HCT116 (cell line): Measurements from ENCODE around the gene SLC35E2B.

Experiments used
- POLR2A ChIP-seq: IDR thresholded peaks from 2 replicates; pipeline ENCODE4 v1.7.0; 2011; ENCODE audit warnings: borderline replicate concordance; ENCODE audit not compliant: insufficient read depth, insufficient read length; ENCODE audit errors: extremely low read depth
- SP1 ChIP-seq: IDR thresholded peaks from 2 replicates; pipeline ENCODE4 v1.6.1; 2012; ENCODE audit warnings: low read depth

DNA sequence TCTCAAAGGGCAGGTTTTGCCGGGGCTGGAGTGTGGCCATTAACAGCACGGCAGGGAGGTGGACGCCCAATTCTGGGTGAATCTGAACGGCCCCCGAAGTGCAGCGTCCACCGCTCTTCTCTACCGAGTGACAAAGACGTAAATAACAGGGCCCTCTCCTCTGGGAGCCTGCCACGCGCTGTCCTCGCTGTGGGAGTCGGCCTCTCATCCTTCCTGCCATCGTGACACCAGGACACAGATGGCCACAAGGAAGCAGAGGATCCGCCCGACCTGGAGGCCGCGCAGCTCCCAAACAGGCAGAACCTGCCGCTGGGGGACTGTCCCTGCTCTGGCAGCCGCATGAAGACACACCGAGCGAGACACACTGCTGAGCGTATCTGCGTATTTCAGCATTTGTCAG, 21.7 kb downstream of the SLC35E2B start:
- no peak for TF ChIP-seq SP1
- no peak for TF ChIP-seq POLR2A
